ENCODE measurements around the gene NTRK1.

The NTRK1 gene

GRCh38 chr1:156860628-156861423, at the start of gene NTRK1:
Gene NTRK1 (plus strand): TSS chr1:156860865. CDS start chr1:156860935, 70 bp downstream.
- no peaks in the 10 kb centered on the region for H3K9me3 ChIP-seq (ENCODE audit: control insufficient read depth in 1 of 2, low read length in 2 of 2)
- peaks cover 8 to 13% of the 10 kb centered on the region in 2 donors for H3K4me1 ChIP-seq (ENCODE audit: control insufficient read depth in 1 of 2, insufficient read depth in 2 of 2, low read length in 2 of 2)
- H3K27ac ChIP-seq (ENCODE audit: low read depth, low read length), result no peak within 1 kb of the TSS
- H3K4me3 ChIP-seq (ENCODE audit: low read depth in 1 of 2, low read length in 2 of 2), result peak within 1 kb of the TSS; percentile 54 to 62
- H3K36me3 ChIP-seq (ENCODE audit: control insufficient read depth in 1 of 2, insufficient read depth in 2 of 2, low read length in 2 of 2), result no peaks in the 10 kb centered on the region
- H3K27me3 ChIP-seq (ENCODE audit: control insufficient read depth in 1 of 2, insufficient read depth in 2 of 2, low read length in 2 of 2), result peaks cover 61 to 79% of the 10 kb centered on the region in 2 donors
- no peak within 1 kb of the TSS for H3K9ac ChIP-seq (ENCODE audit: low read depth in 1 of 2, low read length in 2 of 2)

- no peak overlapping the region for H3K9ac ChIP-seq (ENCODE audit: low read depth in 1 of 2, low read length in 2 of 2)
- no peaks in the 10 kb centered on the region for H3K9me3 ChIP-seq (ENCODE audit: control insufficient read depth in 1 of 2, low read length in 2 of 2)
- H3K4me3 ChIP-seq (ENCODE audit: low read depth in 1 of 2, low read length in 2 of 2), result no peak overlapping the region
- H3K27me3 ChIP-seq (ENCODE audit: control insufficient read depth in 1 of 2, insufficient read depth in 2 of 2, low read length in 2 of 2), result no peaks in the 10 kb centered on the region
- no peak overlapping the region for H3K27ac ChIP-seq (ENCODE audit: low read depth, low read length)
- H3K4me1 ChIP-seq (ENCODE audit: control insufficient read depth in 1 of 2, insufficient read depth in 2 of 2, low read length in 2 of 2), result peaks cover 19 to 25% of the 10 kb centered on the region in 2 donors
- no peaks in the 10 kb centered on the region for H3K36me3 ChIP-seq (ENCODE audit: control insufficient read depth in 1 of 2, insufficient read depth in 2 of 2, low read length in 2 of 2)
These were observed 49.5 kb upstream of the NTRK1 start for GRCh38 chr1:156811168-156811567.

GRCh38 chr1:156812293-156812990, 48.2 kb upstream of the NTRK1 start:
- Histone ChIP-seq H3K27me3 (ENCODE audit: control insufficient read depth in 1 of 2, insufficient read depth in 2 of 2, low read length in 2 of 2) (no peaks in the 10 kb centered on the region), H3K4me1 (ENCODE audit: control insufficient read depth in 1 of 2, insufficient read depth in 2 of 2, low read length in 2 of 2) (peaks cover 19 to 24% of the 10 kb centered on the region in 2 donors)

GRCh38 chr1:156813298-156813697, 47.4 kb upstream of the NTRK1 start:
- Histone ChIP-seq H3K27ac (ENCODE audit: low read depth, low read length) (no peak overlapping the region), H3K36me3 (ENCODE audit: control insufficient read depth in 1 of 2, insufficient read depth in 2 of 2, low read length in 2 of 2) (no peaks in the 10 kb centered on the region), H3K27me3 (ENCODE audit: control insufficient read depth in 1 of 2, insufficient read depth in 2 of 2, low read length in 2 of 2) (no peaks in the 10 kb centered on the region), H3K9me3 (ENCODE audit: control insufficient read depth in 1 of 2, low read length in 2 of 2) (no peaks in the 10 kb centered on the region), H3K4me1 (ENCODE audit: control insufficient read depth in 1 of 2, insufficient read depth in 2 of 2, low read length in 2 of 2) (peaks cover 19 to 24% of the 10 kb centered on the region in 2 donors), H3K4me3 (ENCODE audit: low read depth in 1 of 2, low read length in 2 of 2) (peak overlapping the region; percentile 62 to 72), H3K9ac (ENCODE audit: low read depth in 1 of 2, low read length in 2 of 2) (peak overlapping the region; percentile 45 to 72)

More at GRCh38 chr1:156812293-156812990, 48.2 kb upstream of the NTRK1 start:
- Histone ChIP-seq H3K4me3 (ENCODE audit: low read depth in 1 of 2, low read length in 2 of 2) (no peak overlapping the region), H3K9ac (ENCODE audit: low read depth in 1 of 2, low read length in 2 of 2) (no peak overlapping the region), H3K9me3 (ENCODE audit: control insufficient read depth in 1 of 2, low read length in 2 of 2) (no peaks in the 10 kb centered on the region), H3K27ac (ENCODE audit: low read depth, low read length) (no peak overlapping the region), H3K36me3 (ENCODE audit: control insufficient read depth in 1 of 2, insufficient read depth in 2 of 2, low read length in 2 of 2) (no peaks in the 10 kb centered on the region)

- Histone ChIP-seq H3K9ac (ENCODE audit: low read depth in 1 of 2, low read length in 2 of 2) (peak overlapping the region; percentile 45 to 72), H3K4me1 (ENCODE audit: control insufficient read depth in 1 of 2, insufficient read depth in 2 of 2, low read length in 2 of 2) (peaks cover 19 to 24% of the 10 kb centered on the region in 2 donors), H3K36me3 (ENCODE audit: control insufficient read depth in 1 of 2, insufficient read depth in 2 of 2, low read length in 2 of 2) (no peaks in the 10 kb centered on the region), H3K4me3 (ENCODE audit: low read depth in 1 of 2, low read length in 2 of 2) (peak overlapping the region; percentile 62 to 72), H3K27ac (ENCODE audit: low read depth, low read length) (no peak overlapping the region), H3K9me3 (ENCODE audit: control insufficient read depth in 1 of 2, low read length in 2 of 2) (no peaks in the 10 kb centered on the region), H3K27me3 (ENCODE audit: control insufficient read depth in 1 of 2, insufficient read depth in 2 of 2, low read length in 2 of 2) (no peaks in the 10 kb centered on the region)
These were observed 46.7 kb upstream of the NTRK1 start for GRCh38 chr1:156813750-156814570.

GRCh38 chr1:156814571-156815260, 45.9 kb upstream of the NTRK1 start:
- Histone ChIP-seq H3K4me1 (ENCODE audit: control insufficient read depth in 1 of 2, insufficient read depth in 2 of 2, low read length in 2 of 2) (peaks cover 19 to 24% of the 10 kb centered on the region in 2 donors), H3K9me3 (ENCODE audit: control insufficient read depth in 1 of 2, low read length in 2 of 2) (no peaks in the 10 kb centered on the region), H3K36me3 (ENCODE audit: control insufficient read depth in 1 of 2, insufficient read depth in 2 of 2, low read length in 2 of 2) (no peaks in the 10 kb centered on the region), H3K27ac (ENCODE audit: low read depth, low read length) (no peak overlapping the region), H3K27me3 (ENCODE audit: control insufficient read depth in 1 of 2, insufficient read depth in 2 of 2, low read length in 2 of 2) (no peaks in the 10 kb centered on the region), H3K9ac (ENCODE audit: low read depth in 1 of 2, low read length in 2 of 2) (peak overlapping the region in 1 of 2 donors; percentile 72), H3K4me3 (ENCODE audit: low read depth in 1 of 2, low read length in 2 of 2) (peak overlapping the region; percentile 62 to 72)

GRCh38 chr1:156815307-156815826, 45.3 kb upstream of the NTRK1 start:
- no peaks in the 10 kb centered on the region for H3K27me3 ChIP-seq (ENCODE audit: control insufficient read depth in 1 of 2, insufficient read depth in 2 of 2, low read length in 2 of 2)
- H3K4me1 ChIP-seq (ENCODE audit: control insufficient read depth in 1 of 2, insufficient read depth in 2 of 2, low read length in 2 of 2), result peaks cover 19 to 24% of the 10 kb centered on the region in 2 donors
- no peaks in the 10 kb centered on the region for H3K36me3 ChIP-seq (ENCODE audit: control insufficient read depth in 1 of 2, insufficient read depth in 2 of 2, low read length in 2 of 2)
- H3K9me3 ChIP-seq (ENCODE audit: control insufficient read depth in 1 of 2, low read length in 2 of 2), result no peaks in the 10 kb centered on the region
- H3K4me3 ChIP-seq (ENCODE audit: low read depth in 1 of 2, low read length in 2 of 2), result peak overlapping the region; percentile 57 to 63
- H3K27ac ChIP-seq (ENCODE audit: low read depth, low read length), result no peak overlapping the region
- H3K9ac ChIP-seq (ENCODE audit: low read depth in 1 of 2, low read length in 2 of 2), result peak overlapping the region; percentile 57 to 74

GRCh38 chr1:156815961-156816422, 44.7 kb upstream of the NTRK1 start:
- H3K27me3 ChIP-seq (ENCODE audit: control insufficient read depth in 1 of 2, insufficient read depth in 2 of 2, low read length in 2 of 2), result no peaks in the 10 kb centered on the region
- peaks cover 19 to 24% of the 10 kb centered on the region in 2 donors for H3K4me1 ChIP-seq (ENCODE audit: control insufficient read depth in 1 of 2, insufficient read depth in 2 of 2, low read length in 2 of 2)
- peak overlapping the region; percentile 44 for H3K27ac ChIP-seq (ENCODE audit: low read depth, low read length)
- no peaks in the 10 kb centered on the region for H3K9me3 ChIP-seq (ENCODE audit: control insufficient read depth in 1 of 2, low read length in 2 of 2)
- no peaks in the 10 kb centered on the region for H3K36me3 ChIP-seq (ENCODE audit: control insufficient read depth in 1 of 2, insufficient read depth in 2 of 2, low read length in 2 of 2)
- H3K4me3 ChIP-seq (ENCODE audit: low read depth in 1 of 2, low read length in 2 of 2), result peak overlapping the region; percentile 57 to 63
- peak overlapping the region; percentile 57 to 74 for H3K9ac ChIP-seq (ENCODE audit: low read depth in 1 of 2, low read length in 2 of 2)

Measured in duodenal mucosa (tissue), 2 donors.